Epithelial cell of proximal tubule (primary cell): Measurements from ENCODE around the gene PHLDA2. TPM values are rescaled to one million over a fixed set of nuclear protein-coding genes. Genes with fewer than 3 reads are reported as not detected.

ENCODE experiments used
- DNase-seq: peaks from one replicate; pipeline ENCODE4 v3.0.0-alpha.2; 2011; ENCODE audit warnings: low read depth
- H3K4me3 ChIP-seq: 2 replicates; pipeline ENCODE4 v1.5.1; 2011; ENCODE audit warnings: low read depth, mild to moderate bottlenecking, low read length
- CTCF ChIP-seq: conservative IDR thresholded peaks from 2 replicates; pipeline ENCODE4 v1.5.1; 2012; ENCODE audit warnings: low read depth, mild to moderate bottlenecking, low read length
- total RNA-seq: library from RNA; depleted of rRNA; stranded (reverse); fragments of >200 nt; gene quantifications from 2 replicates; pipeline ENCODE4 v1.2.3, GENCODE V29; 2015

The PHLDA2 gene
- total RNA-seq, 1 donor from 2014 or later: 63.1 TPM

- no peak overlapping the region for H3K4me3 ChIP-seq
- no peak for TF ChIP-seq CTCF
- no peak for DNase-seq
Measured at GRCh38 chr11:2917842-2918490, 11.3 kb downstream of the PHLDA2 start.

DNA sequence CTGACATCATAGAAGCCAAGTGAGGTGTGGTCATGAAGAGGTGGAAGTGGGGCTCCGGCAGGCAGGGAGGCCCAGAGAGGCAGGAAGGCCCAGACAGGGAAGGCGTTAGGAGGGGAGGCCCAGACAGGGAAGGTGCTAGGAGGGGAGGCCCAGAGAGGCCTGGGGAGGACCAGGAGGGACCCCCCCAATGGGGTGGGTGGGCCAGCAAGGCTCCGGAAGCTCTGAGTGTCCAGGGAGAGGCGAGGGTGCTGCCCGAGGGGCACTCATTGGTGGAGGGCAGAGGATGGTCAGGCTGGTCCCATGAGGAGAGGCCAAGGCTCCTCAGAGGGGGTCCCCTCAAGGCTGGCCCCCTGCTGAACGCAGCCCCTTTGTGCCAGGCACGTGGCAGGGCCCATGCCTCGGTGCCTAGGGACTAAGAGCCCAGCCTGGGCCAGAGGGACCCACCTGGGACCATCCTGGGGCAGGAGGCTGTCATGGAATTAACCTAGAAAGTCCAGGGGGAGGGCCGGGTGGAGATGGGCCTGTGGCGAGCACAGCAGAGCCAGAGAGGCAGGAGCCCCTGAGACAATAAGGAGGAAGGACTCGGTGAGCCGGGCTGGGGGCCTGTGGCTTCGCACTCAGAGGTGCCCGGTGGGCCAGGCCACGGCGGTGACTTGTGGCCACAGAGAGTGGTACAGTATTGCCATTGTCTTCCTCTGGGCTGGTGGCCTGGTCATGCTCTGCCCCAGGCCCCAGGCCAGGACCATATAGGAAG is 12.2 kb downstream of the PHLDA2 start:
- no peak for TF ChIP-seq CTCF
- H3K4me3 ChIP-seq: no peak overlapping the region
- no peak for DNase-seq

- DNase-seq: no peak
- no peak overlapping the region for H3K4me3 ChIP-seq
- TF ChIP-seq CTCF: no peak
Measured at GRCh38 chr11:2916114-2916891, 12.9 kb downstream of the PHLDA2 start.

GRCh38 chr11:2915473-2915872 is 13.7 kb downstream of the PHLDA2 start:
- no peak for DNase-seq
- H3K4me3 ChIP-seq: no peak overlapping the region
- TF ChIP-seq CTCF: no peak

DNA sequence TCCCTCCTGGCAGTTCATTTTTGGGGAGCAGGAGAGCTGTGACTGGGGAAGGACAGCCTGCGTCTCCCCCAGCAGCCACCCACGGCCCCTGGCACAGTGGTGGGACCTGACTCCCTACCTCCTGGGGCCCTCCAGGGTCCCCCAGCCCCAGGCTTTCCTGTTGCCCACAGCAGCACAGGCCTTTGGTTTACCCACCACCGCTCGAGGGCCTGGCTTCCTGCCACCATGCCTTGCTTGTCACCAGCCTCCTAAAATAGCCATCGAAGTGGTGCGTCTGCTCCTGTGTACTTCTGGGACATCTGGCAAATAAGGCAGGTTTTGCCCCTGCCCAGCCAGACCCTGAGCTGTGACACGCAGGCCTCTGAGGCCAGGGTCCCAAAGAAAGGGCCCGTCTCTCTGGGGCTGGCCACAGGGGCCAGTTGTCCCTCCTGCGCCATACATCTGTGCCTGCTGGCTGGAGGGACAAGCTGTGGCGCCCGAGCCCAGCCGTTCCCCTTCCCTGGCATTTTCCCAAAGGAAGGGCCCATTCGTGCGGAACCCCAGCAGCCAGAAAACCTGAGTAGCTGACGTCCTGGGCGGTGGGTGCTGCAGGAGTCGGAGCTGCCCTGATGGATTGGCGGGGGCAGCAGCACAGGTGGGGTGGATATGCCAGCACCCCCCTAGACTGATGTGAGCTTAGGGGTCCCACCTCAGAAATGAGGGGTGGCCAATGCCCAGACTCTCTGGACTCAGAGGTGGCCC is 14.6 kb downstream of the PHLDA2 start:
- no peak for DNase-seq
- H3K4me3 ChIP-seq: no peak overlapping the region
- TF ChIP-seq CTCF: no peak

GRCh38 chr11:2913776-2914175 is 15.4 kb downstream of the PHLDA2 start:
- TF ChIP-seq CTCF: no peak
- no peak for DNase-seq
- H3K4me3 ChIP-seq: no peak overlapping the region
